GM18861 (cell line): Measurements from ENCODE around the gene PERP.
"Not testable (repeated sequence)": the region's sequence is repeated elsewhere in the genome, so short reads cannot be mapped to it uniquely, and the experiment has no call there.

Experiments used
- ATAC-seq: cut with Tn5 transposase; IDR thresholded peaks from one replicate; pipeline ENCODE4 v1.9.1; 2021; ENCODE audit not compliant: unreplicated experiment

PERP gene

DNA sequence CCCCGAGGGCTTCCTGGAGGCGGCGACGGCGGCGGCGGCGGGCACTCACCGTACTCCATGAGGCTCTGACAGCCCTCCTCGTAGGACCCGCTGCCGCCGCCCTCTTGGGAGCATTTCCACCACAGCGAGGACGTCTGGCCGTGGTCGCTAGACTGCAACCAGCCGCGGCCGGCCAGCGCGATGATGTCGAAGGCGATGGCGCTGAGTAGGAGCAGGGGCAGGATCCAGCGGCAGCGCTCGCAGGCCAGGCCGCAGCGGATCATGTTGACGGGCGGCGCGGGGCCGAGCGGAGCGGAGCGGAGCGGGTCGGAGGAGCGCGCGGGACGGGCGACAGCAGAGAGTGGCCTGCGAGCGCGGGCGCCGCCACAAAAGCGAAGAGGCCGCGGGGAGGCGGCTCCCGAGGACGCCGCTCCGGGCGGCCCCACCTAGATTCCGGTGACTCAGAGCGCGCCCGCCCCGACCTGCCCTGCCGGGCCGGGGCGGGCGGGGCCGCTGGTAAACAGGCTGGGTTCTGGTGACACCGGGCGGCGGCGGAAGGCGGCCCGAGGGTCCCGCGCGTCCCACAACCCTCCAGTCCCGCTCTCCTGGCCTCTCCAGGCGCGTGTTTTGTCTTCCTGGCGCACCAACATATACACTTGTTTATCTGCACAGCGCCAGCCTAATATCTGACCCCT is at the start of gene PERP:
Gene PERP (minus strand): TSS at position 342 of the 674 bp plus-strand sequence. CDS start 79 bp downstream, at position 263.
- no peak for ATAC-seq

DNA sequence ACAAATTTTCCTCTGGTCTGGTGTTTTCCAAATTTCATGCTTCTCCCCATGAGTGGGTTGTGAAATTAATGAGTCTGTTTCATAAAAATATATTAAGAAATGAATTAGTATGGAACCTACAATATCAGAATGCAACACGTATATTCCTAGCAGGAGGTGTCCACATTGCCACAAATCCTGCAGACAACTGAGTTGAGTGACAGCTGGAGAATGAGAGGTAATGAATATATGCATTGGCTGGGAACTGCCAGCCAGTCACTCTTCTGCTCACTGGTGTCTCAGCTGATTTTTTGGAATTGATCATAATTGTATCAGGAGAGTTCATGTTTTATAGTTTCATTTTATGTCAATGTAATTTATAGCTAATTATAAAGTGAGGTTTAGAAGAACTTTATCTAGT is 48.2 kb upstream of the PERP start:
- ATAC-seq: no peak

DNA sequence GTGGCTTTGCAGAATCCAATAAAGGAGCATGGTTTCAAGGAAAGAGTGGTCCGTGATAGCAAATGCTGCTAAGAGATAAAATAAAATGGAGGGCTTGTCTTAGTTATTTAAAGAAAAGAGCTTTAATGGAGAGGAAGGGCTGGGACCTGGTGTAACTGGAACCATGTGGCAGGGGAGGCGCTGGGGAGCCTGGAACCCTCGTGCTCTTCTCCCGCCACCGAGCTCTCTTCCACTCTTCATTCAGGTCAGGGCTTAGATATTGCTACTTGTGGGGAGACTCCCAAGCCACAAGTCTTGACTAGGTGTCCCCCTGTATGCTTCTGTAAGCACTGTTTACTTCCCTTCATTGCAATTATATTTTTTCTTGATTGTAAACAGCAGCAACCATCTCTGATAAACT is 39.3 kb upstream of the PERP start:
- no peak for ATAC-seq

DNA sequence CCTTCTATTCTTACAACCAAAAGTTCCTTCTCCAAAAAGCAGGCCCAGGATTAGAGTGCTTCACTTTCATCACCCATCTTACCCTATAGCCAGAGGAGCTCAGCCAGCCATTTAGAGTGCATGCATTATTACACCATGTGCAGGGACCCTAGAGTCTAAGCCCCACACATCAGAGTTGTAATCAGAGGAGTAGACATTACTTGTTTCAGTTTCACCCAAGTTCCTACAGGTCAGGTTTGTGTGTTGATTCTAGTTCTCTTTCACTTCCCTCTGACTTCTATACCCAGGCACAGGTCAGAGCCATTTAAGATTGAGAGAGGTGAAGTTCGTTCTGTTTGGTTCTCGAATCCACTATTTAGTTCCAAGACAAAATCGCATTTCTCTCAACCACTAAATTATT is 38.2 kb upstream of the PERP start:
- peak; percentile 84 for ATAC-seq

DNA sequence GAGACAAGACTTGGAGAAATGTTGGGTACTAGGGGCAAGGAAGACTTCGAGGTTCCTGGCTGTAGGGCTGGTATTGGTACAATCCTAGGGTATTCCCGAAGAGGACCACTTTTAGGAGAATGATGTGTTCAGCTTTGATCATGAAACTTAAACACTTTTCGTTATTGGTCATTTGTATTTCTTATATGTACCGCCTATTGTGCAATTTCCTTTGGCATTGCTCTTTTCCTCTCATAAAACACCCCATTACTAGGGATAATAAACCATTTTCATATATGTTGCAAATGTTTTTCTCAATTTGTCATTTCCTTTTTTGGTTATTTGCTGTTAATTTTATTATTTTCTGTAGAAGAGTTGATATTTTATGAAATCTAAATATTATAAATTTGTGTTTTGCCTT is 35.6 kb upstream of the PERP start:
- no peak for ATAC-seq

DNA sequence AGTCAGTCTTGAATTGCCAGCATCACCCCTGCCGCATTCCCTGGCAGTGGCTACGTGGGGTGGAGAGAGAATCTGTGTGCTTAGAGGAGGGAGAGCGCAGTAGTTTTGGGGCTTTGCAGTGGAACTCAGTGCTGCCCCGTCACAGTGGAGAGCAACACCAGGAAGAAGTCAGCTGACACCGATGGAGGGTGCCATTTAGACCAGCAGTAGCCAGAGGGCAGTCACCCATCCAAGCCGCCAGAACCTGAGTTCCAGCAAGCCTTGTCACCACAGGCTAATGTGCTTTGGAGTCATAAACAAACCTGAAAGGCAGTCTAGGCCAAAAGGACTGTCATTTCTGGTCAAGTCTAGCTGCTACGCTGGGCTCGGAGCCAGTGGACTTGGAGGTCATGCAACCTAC is 22.0 kb upstream of the PERP start:
- ATAC-seq: no peak

DNA sequence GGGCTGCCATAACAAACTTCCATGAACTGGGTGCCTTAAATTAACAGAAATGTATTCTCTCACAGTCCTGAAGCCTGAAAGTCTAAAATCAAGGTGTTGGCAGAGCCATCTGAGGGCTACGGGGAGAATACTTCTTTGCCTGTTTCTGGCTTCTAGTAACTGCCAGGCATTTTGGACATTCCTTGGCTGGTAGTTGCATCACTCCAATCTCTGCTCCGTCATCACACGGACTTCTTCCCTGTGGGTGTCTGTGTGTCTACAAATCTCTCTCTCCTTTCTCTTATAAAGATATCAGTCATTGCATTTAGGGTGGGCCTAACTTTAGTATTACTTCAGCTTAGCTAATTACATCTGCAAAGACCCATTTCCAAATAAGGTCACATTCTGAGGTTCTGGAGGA is 20.9 kb upstream of the PERP start:
- no peak for ATAC-seq

DNA sequence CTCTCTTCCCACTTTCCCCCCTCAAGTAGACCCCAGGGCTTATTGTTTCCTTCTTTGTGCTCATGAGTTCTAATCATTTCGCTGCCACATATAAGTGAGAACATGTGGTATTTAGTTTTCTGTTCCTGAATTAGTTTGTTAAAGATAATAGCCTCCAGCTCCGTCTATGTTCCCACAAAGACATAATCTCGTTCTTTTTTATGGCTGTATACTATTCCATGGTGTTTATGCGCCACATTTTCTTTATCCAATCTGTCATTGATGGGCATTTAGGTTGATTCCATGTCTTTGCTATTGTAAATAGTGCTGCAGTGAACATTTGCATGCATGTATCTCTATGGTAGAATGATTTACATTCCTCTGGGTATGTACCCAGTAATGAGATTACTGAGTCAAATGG is 16.9 kb upstream of the PERP start:
- no peak for ATAC-seq

DNA sequence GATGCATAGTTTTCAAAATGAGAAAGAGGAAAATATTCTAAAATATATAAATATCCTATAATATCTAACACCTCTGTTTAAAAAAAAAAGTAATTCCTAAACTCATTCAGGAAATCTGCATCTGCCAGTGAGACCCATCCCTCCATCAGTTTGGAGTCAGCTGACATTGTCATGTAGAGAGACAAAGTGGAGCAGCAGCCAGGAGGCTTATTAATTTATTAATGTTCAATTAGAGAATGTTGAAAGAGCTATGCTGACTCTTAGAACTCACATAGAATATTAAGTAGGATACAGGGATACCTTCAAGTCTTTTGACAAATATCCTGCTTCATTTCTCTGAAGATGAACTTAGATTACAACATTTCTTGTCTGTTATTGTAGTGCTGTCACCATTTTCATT is 12.8 kb upstream of the PERP start:
- ATAC-seq: no peak

DNA sequence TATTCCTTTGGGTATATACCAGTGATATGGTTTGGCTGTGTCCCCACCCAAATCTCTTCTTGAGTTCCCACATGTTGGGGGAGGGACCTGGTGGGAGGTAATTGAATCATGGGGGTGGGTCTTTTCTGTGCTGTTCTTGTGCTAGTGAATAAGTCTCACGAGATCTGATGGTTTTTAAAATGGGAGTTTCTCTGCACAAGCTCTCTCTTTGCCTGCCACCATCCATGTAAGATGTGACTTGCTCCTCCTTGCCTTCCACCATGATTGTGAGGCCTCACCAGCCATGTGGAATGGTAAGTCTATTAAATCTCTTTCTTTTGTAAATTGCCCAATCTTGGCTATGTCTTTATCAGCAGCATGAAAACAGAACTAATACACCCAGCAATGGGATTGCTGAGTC is 12.0 kb upstream of the PERP start:
- ATAC-seq: not testable (repeated sequence)

DNA sequence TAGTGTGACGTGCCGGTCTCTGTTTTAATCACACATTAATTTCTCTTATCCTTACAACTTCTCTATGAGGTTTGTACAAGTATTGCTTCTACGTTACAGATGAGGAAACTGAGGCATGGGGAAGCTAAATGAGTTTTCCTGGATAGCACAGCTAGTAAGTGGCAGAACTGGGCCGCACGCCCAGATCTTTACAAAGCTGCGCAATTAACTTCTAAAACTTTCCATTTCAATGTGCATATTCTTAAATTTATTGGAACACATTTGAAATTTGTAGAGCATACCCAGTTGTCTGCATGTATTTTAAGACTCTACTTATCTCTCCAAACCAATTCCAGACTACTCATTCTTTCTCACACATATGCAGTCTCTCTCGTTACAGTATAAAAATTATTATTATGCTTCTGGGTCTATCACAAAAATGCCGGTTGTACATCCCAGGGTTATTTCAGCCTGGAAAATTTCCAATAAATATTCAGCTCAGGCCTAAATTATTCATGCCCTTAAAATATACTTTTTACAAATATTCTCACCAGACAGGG is 10.2 kb upstream of the PERP start:
- no peak for ATAC-seq

DNA sequence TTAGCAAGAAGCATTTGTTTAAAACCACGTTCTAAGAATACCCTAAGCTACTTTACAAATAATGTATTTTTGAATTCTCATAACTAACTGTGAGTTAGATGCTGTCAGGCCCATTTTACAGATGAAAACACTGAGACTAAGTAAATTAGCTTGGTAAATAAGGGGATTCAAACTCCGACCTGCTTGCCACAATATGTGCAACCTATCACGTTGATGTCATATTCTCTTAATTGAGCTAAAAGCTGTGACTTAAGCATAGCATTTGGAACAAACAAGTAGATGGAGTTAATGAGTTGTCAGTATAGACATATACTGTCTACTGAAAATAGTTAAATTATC is 9.4 kb upstream of the PERP start:
- no peak for ATAC-seq

DNA sequence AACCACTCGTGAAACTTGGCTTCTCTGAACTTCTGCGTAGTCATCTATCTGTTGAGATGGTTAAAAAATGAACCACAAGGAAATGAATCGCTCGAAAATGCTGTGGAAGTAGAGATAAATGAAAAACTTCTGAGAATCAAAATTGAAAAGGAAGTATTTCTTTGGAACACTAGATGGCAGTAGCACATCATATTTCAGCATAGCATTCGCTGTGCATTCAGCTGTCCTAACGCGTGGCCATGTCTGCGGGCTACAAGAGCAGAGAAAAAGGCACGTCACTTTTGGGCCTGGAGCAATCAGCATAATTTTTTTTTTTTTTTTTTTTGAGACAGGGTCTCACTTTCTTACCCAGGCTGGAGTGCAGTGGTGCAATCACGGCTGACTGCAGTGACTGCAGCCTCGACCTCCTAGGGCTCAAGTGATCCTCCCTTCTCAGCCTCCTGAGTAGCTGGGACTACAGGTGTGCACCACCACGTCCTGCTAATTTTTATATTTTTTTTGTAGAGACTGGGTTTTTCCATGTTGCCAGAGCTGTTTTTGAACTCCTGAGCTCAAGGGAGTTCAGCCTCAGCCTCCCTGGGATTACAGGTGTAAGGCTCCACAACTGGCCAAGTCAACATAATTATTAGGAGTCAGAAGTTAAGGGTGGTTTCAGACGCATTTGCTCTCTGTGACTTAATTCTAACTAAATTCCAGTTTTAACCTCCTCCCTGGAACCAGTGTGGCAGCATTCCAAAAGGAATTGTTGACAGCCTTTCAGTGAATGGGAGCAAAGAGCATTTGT is 8.8 kb upstream of the PERP start:
- ATAC-seq: no peak

DNA sequence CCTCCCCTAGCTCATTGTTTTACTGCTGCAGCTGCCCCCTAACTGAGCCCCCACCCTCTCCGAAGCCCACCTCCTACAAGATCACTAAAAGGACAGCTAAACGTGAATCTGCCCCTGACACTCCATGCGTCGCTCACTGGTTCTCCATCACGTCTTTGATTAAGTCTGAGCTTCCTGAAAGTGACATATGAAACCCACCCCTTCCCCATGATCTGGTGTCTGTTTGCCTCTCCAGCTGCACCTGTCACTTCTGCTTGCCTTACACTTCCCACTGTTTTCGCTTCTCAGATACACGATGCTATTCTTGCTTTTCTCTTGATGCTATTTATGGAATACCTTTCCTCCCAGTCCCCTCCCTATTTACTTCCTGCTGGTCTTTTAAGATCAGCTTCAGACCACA is 8.0 kb upstream of the PERP start:
- no peak for ATAC-seq

DNA sequence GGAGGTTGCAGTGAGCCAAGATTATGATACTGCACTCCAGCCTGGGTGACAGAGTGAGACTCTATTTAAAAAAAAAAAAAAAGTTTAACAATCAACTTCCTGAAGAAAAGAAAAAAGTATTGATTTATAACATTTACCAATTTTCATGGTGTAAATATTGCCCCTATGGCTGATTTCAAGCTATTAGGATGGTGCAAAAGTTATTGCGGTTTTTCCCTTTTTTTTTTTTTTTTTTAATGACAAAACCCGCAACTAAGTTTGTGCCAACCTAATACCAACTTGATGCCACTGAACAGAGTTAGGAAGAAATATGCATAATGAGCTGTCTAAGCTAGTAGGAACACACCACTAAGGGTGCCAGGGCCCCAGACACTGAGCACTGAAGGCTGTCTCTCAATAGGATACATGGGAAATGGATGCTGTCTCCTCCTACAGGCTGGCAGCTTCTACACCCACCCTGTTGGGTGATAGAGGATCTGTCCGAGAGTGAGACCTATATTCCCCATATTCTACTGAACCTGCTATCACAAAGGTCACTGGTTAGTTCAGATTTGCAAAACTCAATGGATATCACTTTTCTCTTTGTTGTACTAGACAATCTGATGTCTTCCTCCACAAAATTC is 6.5 kb upstream of the PERP start:
- ATAC-seq: no peak

DNA sequence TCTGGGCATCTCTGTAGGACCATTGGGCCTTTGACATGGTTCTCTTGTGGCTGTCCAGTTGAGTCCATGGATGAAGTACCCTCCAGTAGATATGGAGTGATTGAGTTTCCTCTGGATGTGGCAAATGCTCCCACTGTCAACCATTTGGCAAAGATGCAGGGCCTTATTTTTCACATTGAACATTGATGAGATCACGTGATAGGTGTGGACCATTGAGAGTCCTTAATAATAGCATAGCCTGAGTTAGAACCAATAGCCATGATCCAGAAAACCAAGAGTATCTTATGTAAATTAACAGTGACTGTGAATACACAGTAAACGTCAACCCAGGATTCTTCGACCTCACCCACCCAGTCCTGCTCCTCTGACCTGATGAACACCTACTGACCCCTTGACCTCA is 3.0 kb upstream of the PERP start:
- ATAC-seq: no peak

DNA sequence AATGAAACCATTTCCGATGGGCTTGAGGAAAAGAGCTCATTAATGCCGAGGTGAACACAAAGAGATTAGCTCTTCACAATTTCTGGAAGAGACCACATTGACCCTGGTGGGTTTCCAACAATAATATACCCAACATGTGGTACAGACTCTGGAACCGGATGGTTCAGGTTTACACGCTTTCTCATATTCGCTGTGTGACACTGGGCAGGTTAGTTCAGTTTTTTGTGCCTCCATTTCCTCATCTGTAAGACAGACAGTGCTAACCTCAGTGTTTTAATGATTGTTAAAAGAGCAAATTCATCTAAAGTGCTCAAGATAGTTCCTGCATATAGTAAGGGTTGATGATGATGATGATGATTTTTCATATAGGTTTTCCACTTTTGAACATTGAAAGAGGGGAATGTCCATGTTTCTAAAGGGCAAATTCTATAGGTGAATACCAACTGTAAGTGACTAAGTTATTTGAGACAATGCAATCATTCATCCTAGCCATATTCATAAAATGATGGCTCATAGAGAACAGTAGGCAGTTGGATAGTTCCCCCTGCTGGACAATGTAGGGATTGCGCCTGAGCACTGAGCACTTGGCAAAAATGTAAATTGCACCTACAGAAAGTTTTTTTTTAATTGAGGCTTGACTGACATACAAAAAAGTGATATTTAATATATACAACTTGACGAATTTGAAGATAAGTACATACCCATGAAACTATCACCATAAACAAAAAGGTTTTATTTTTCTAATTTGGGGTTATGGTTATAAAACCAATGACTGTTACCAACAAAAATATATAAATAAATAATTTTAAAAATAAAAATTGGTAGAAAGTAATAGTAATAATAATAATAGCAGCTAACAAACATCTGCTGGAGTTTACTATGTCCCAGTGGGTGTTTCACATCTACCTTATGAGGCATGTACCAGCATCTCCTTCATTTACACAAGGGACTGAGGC is 2.1 kb upstream of the PERP start:
- peak; percentile 57 for ATAC-seq

DNA sequence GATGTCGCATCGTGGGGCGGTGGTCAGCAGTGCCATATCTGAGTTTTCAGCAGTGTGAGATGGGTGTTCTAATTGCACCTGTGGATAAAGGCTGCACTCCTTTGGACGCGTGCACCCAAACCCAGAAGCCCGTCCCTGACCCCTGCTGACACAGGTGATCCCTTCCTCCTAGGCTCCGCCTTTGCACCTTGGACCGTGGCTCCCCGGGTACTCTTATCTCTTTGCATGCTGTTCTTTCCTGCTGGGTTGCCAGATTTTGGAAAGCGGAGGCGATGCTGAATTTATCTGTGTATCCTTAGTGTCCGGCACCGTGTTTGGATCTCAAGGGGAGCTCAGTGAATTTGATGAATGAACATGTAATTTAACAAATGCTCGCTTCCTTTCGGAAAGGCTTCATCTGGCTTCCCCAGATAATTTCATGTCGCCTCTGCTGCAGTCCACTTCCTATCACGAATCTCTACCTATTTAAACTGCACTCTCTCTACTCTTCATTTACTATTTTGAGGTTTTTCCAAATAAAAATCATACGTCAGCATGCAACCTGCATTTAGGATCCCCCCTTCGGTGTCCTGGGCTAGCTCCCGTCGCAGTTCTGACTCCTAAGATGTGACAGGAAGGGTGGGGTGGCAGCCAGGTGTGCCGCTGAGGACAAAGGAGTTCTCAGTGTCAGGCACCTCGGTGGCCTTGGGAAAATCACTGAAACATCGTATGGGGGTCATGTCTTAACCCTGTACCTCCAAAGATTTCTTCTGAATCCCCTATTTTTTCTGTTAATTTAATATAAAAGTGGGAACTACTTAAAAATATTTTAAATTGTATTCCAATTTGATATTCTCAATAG is 753 bp upstream of the PERP start:
- no peak for ATAC-seq

DNA sequence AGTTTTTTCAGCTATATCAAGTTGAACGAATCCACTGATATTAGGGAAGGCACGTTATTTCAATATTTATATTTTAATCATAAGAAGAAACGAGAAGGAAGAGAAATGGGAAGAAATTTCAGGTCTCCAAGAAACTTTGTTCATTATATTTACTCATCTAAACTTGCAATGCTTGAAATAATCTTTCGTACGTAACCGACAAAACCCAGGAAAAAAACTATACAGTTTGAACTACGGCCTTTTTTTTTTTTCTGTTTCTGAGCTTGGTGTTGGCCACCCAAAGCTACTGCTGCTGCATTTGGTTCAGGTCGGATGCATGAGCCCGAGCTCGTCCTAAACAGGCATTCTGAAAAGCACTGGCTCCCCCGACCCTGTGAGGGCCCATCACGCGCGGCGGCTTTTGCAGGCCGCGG is 548 bp downstream of the PERP start:
- no peak for ATAC-seq
